Measurements from ENCODE around the gene TRIM75. TPM values are rescaled to one million over a fixed set of nuclear protein-coding genes. Genes with fewer than 3 reads are reported as not detected.
"Not testable (repeated sequence)": the region's sequence is repeated elsewhere in the genome, so short reads cannot be mapped to it uniquely, and the experiment has no call there.

TRIM75 gene
- total RNA-seq = not detected
- long read RNA-seq = 0 reads

DNA sequence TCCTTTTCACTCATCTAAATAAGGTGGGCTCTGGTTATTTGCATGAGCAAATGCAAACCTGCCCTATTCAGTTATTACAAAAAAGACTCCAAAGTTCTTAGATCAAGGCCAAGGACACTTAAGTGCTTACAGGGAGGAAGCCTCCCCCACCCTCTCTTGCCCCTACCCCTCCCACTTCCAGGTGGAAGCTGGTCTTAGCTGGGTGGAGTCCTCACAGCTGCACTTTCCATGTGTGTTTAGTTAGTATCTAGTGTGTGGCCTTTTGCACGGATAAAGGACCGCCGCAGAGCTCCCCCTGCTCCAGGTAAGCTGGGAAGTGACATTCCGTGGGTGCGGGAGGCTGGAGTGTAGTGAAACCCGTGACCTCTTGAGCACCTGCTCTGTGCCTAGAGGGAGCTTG is at the start of gene TRIM75:
TSS of gene TRIM75 (plus strand) at position 222 of the 400 bp plus-strand sequence. CDS start 5,282 bp downstream, outside the sequence.
- no peak for ATAC-seq
- no peak for DNase-seq
- intact Hi-C loops (cut with DNase I) = no loop called here

DNA sequence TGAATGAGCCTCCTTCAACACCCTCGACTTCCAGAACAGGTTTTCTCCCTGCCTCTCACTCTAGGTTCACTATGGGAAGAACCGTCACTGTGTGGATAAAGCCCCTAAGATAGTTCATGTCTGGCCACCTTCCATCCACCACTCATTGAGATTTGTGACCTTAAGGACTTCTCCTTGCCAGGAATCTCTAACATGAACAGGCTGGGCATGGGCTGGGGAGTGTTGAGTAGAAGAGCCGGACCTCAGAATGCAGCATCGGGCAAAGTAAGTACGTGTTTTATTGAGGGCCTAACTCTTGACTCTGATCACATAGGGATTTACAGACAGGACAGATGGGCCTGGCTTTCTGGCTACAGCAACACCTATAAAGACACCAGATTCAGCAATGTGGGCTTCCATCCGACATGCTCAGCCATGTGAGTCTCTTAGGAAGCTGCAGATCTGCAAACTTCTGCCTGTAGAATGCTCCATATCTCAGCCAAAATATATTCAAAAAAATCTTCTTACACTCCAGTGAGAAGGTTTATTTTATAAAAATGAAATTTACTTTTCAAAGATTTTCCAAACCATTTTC is 48.2 kb upstream of the TRIM75 start:
- DNase-seq (no peak), ATAC-seq (no peak)
- intact Hi-C loops (cut with DNase I) = no loop called here

DNA sequence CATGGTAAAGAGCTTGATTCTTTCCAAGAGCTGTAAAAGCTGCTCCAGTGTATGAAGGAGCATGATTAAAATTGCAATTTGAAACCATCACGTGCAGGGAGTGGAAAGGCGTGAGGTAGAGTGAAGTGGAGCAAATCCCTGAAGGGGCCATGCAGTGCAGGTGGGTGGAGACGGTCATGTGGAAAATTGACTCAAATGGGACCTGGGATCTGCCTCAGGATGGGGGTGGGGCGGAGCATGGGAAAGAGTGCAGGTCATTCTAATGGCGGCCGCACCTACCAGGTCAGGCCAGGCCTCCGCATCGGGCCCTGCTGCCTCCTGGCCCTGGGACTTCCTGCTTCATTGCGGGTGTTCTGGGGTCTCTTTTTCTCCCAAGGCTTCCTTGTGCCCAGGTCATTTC is 47.2 kb upstream of the TRIM75 start:
- ATAC-seq (no peak), DNase-seq (no peak)
- intact Hi-C loops (cut with DNase I) = no loop called here

- ATAC-seq = no peak
- DNase-seq = no peak
- intact Hi-C loops (cut with DNase I) = no loop called here
These were observed 46.8 kb upstream of the TRIM75 start for GRCh38 chr4:165006886-165007285.

- ATAC-seq = no peak
- intact Hi-C loops (cut with DNase I) = no loop called here
- no peak for DNase-seq
These were observed 44.0 kb upstream of the TRIM75 start for GRCh38 chr4:165009493-165010227.

DNA sequence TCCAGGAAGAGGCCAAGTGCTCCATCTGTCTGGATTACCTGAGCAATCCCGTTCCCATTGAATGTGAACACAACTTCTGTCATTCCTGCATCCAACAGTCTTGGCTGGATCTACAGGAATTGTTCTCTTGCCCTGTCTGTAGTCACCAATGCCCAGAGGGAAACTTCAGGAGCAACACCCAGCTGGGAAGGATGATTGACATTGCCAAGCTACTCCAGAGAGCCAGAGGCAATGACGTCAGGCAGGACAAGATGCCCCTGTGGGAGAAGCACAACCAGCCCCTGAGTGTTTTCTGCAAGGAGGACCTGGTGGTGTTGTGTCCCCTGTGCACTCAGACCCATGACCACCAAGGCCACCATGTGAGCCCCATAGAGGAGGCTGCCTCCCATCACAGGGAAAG is 43.2 kb upstream of the TRIM75 start:
- DNase-seq (no peak), ATAC-seq (no peak)
- intact Hi-C loops (cut with DNase I) = no loop called here

DNA sequence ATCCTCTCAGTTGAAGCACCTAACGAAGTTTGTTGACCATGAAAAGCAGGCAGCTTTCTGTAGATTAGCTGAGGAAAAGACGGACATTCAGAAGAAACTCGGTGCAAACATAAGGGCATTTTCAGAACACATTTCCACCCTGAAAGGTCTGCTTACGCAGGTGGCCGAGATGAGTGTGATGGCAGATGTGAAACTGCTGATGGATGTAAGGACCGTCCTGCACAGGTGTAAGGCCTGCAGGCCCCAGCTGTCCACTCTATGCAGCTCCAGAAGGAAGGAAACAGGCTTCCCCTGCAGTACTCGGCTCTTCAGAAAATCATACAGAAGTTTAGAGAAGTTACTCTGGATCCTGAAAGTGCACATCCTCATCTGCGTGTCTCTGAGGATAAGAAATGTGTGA is 42.7 kb upstream of the TRIM75 start:
- no peak for ATAC-seq
- intact Hi-C loops (cut with DNase I) = no loop called here

GRCh38 chr4:165011403-165011802 is 42.3 kb upstream of the TRIM75 start:
- DNase-seq (no peak), ATAC-seq (no peak)
- intact Hi-C loops (cut with DNase I) = no loop called here

More for the DNA sequence above, 42.7 kb upstream of the TRIM75 start:
- DNase-seq = no peak

DNA sequence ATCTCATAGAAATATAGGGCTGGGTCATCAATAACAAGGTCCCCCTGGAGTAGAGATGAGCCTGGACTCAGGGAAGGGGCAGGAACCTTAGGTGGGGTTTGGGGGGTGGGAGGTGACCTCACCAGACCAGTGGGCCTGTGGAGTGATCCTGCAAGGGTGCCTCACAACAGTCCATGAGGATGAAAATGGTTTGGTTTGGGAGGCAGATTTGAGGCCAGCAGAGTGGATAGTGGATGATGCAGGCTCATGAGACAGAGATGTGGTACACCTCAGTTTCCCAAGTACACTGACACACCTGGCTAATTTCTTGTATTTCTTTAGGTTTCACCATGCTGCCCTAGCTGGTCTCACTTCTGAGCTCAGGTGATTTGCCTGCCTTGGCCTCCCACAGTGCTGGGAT is 40.0 kb upstream of the TRIM75 start:
- intact Hi-C loops (cut with DNase I) = no loop called here
- DNase-seq (no peak), ATAC-seq (no peak)

GRCh38 chr4:165016971-165017370 is 36.7 kb upstream of the TRIM75 start:
- no peak for DNase-seq
- ATAC-seq = no peak
- intact Hi-C loops (cut with DNase I) = no loop called here

DNA sequence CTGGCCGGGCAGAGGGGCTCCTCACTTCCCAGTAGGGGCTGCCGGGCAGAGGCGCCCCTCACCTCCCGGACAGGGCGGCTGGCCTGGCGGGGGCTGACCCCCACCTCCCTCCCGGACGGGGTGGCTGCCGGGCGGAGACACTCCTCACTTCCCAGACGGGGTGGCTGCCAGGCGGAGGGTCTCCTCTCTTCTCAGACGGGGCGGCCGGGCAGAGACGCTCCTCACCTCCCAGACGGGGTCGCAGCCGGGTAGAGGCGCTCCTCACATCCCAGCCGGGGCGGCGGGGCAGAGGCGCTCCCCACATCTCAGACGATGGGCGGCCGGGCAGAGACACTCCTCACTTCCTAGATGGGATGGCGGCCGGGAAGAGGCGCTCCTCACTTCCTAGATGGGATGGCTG is 33.7 kb upstream of the TRIM75 start:
- ATAC-seq; intact Hi-C loops (cut with DNase I); DNase-seq: not testable (repeated sequence)

GRCh38 chr4:165025782-165026181 is 27.9 kb upstream of the TRIM75 start:
- ATAC-seq; DNase-seq; intact Hi-C loops (cut with DNase I): not testable (repeated sequence)

GRCh38 chr4:165027762-165028402 is 25.8 kb upstream of the TRIM75 start:
- DNase-seq (no peak), ATAC-seq (no peak)
- intact Hi-C loops (cut with DNase I) = no loop called here

DNA sequence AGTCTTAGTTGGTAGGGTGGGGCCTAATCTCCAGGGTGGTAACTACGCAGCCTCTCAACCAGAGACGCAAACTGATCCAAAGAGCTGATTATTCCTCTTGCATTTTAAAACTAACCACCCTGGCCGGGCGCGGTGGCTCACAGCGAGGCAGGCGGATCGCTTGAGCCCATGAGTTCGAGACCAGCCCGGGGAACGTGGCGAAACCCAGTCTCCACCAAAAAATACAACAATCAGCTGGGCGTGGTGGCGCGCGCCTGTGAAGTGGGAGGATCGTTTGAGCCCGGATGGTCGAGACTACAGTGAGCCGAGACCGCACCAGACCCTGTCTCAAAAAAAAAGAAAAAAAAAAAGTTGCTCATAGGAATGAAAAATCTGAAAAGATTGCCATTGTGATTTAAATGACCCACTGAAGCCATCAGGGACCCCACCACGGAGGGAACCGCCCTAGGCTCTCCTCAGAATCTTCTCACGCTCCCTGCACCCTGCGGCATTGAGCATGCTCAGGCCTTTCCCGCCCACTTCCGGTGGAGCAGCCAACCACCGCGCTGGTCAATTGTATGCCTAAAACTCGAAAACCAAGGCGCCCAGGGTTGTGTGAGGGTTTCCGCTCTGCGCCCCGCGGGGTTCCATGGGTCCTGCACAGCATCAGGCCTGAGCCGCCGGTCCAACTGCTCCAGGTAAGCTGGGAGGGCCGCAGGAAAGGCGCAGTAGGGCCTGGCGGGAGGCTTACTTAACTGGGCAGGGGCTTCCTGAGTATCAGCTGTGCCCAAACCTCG is 22.0 kb upstream of the TRIM75 start, which contains the start of gene TRIM60:
TSS of gene TRIM60 (plus strand) at position 564 of the 776 bp plus-strand sequence. CDS start 8,074 bp downstream, outside the sequence.
- intact Hi-C loops (cut with DNase I) = no loop called here
- DNase-seq (no peak), ATAC-seq (no peak)

GRCh38 chr4:165048170-165048569 is 5.5 kb upstream of the TRIM75 start:
- ATAC-seq = no peak
- DNase-seq = no peak
- intact Hi-C loops (cut with DNase I) = no loop called here

- no peak for ATAC-seq
These were observed 1.0 kb upstream of the TRIM75 start for GRCh38 chr4:165052627-165053026.

GRCh38 chr4:165055601-165056000 is 1.9 kb downstream of the TRIM75 start:
- ATAC-seq (no peak), DNase-seq (no peak)
- intact Hi-C loops (cut with DNase I) = no loop called here

More at GRCh38 chr4:165052627-165053026, 1.0 kb upstream of the TRIM75 start:
- DNase-seq = no peak
- intact Hi-C loops (cut with DNase I) = no loop called here

DNA sequence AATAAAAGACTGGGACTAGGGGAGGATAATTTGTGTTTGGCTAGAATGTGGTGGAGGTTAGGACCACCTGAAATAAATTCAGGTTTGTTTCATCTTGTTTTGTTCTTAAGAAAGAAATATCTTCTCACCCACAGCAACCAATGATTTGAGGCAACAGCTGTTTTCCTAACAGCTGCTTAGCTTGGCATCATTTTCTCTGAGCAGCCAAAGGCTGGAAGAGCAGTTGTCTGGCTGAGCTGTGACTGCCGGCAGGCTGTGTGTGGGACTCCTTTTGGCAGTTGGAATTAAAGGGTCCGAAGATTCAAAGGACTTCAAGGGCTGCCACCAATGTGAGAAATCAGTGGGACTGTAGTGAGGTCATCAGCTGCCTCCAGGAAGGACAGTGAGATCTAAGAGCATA is 5.0 kb downstream of the TRIM75 start:
- no peak for DNase-seq
- ATAC-seq = no peak
- intact Hi-C loops (cut with DNase I) = no loop called here

DNA sequence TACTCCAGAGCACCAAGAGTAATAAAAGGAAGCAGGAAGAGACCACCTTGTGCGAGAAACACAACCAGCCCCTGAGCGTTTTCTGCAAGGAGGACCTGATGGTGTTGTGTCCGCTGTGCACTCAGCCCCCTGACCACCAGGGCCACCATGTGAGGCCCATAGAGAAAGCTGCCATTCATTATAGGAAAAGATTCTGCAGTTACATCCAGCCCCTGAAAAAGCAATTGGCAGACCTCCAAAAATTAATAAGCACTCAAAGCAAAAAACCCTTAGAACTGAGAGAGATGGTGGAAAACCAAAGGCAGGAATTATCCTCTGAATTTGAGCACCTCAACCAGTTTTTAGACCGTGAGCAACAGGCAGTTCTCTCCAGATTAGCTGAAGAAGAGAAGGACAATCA is 5.7 kb downstream of the TRIM75 start:
- no peak for ATAC-seq
- DNase-seq = no peak
- intact Hi-C loops (cut with DNase I) = no loop called here

DNA sequence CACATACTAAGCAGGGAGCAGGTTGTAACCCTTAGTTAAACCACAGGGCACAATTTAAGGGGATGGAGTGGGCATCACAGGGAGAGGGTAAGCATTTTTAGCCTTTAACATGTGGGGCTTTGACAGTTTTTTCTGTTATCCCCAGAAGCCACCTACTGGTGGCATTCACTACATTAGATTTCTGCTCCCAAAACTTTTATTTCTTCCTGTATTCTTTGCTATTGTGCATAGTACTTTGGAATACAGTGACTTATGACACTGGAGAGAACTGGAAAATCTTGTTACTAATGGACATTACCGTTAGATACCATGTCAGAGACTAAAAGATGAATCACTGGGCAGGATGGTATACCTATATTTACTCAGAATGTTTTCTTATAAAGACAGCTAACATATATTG is 7.3 kb downstream of the TRIM75 start:
- ATAC-seq (no peak), DNase-seq (no peak)
- intact Hi-C loops (cut with DNase I) = no loop called here
